Measurements from ENCODE around the gene MED13L. TPM values are rescaled to one million over a fixed set of nuclear protein-coding genes. Genes with fewer than 3 reads are reported as not detected.

The MED13L gene
- total RNA-seq (207 TPM in 2 replicates), polyA plus RNA-seq (20.3 and 24.4 TPM in 2 replicates), polyA minus RNA-seq (74.2 and 136 TPM in 2 replicates)
- total RNA-seq (2013): 119 TPM

DNA sequence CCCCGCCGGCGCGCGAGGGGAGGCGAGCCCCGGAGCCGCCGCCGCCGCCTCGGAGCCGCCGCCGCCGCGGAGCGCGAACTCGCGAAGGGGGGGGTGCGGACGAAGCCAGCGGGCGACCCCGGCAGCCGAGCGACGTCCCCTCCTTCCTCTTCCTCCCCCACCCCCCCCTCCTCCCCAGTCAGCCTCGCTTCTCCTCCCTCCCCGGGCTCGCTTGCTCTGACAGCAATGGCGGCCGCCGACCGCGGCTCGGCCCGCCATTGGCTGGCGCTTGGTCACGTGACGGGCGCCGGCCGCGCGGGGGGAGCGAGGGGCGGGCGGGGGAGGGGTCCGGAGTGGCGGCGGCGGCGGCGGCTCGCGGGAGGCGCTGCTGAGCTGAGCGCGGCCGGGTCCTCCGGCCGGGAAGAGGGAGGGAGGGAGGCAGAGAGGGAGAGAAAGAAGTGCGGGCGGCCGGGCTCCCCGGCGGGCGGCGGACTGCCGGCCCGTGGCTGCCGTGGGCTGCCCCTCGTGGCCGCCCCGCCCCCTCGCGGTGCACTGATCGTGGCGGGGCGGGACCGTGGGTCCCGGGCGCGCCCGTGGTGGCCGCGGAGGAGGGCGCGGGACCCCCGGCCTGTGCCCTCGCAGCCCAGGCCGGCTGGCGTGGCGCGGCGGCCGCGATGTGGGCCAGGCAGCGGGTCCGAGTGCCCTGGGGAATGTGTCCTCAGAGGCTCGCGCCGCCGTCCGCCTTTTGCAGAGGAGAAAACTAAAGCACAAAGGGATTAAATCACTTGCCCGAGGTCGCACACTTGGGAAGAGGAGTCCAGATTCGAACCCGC, at the start of gene MED13L:
TSS of gene MED13L (minus strand) at position 227 of the 812 bp plus-strand sequence. CDS start 562 bp downstream, outside the sequence.
- Histone ChIP-seq H3K9me3 (ENCODE audit: control extremely low read depth in 1 of 3, control insufficient read depth in 2 of 3, insufficient read depth in 1 of 3, low read length in 2 of 3) (no peaks in the 10 kb centered on the region), H3K4me3 (ENCODE audit: control extremely low read depth in 1 of 5, extremely low read depth in 1 of 5, insufficient read depth in 1 of 5, low read depth in 2 of 5, low read length in 4 of 5) (peak within 1 kb of the TSS; percentile 75 to 91 (median 84)), H3K36me3 (replicated peaks in 1 of 2; ENCODE audit: control extremely low read depth in 1 of 2, control insufficient read depth in 1 of 2, extremely low read depth in 1 of 2, insufficient read depth in 2 of 2, low read length in 1 of 2) (no peaks in the 10 kb centered on the region), H3K4me2 (replicated peaks; ENCODE audit: low read depth, low read length, poor library complexity, severe bottlenecking) (peak within 1 kb of the TSS; percentile 83), H4K20me1 (ENCODE audit: control insufficient read depth, insufficient read depth, low read length, poor library complexity, severe bottlenecking) (peaks cover 29% of the 10 kb centered on the region), H3K9ac (ENCODE audit: low read length) (peak within 1 kb of the TSS; percentile 86), H3K4me1 (ENCODE audit: control insufficient read depth in 2 of 2, insufficient read depth in 2 of 2, low read length in 2 of 2) (peaks cover 25 to 40% of the 10 kb centered on the region in 2 donors), H3K79me2 (ENCODE audit: control insufficient read depth, insufficient read depth, low read length) (peaks cover 42% of the 10 kb centered on the region), H3K27me3 (replicated peaks in 1 of 4; ENCODE audit: control extremely low read depth in 1 of 4, control insufficient read depth in 3 of 4, insufficient read depth in 4 of 4, low read length in 3 of 4) (no peaks in the 10 kb centered on the region), H2AFZ (ENCODE audit: insufficient read depth, low read depth, low read length, poor library complexity, severe bottlenecking) (peak within 1 kb of the TSS; percentile 66), H3K27ac (ENCODE audit: low read length in 2 of 2) (peak within 1 kb of the TSS; percentile 22 to 71)
- TF ChIP-seq, protein P1, sequence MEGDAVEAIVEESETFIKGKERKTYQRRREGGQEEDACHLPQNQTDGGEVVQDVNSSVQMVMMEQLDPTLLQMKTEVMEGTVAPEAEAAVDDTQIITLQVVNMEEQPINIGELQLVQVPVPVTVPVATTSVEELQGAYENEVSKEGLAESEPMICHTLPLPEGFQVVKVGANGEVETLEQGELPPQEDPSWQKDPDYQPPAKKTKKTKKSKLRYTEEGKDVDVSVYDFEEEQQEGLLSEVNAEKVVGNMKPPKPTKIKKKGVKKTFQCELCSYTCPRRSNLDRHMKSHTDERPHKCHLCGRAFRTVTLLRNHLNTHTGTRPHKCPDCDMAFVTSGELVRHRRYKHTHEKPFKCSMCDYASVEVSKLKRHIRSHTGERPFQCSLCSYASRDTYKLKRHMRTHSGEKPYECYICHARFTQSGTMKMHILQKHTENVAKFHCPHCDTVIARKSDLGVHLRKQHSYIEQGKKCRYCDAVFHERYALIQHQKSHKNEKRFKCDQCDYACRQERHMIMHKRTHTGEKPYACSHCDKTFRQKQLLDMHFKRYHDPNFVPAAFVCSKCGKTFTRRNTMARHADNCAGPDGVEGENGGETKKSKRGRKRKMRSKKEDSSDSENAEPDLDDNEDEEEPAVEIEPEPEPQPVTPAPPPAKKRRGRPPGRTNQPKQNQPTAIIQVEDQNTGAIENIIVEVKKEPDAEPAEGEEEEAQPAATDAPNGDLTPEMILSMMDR (IDR thresholded peaks at IDR 0.05): peak; percentile 26
- no peak for TF ChIP-seq EZH2 (IDR thresholded peaks at IDR 0.05; ENCODE audit: borderline replicate concordance, insufficient read depth, low read depth, low read length, poor library complexity, severe bottlenecking)
- CTCF ChIA-PET: interaction anchor here (0.8 to 2.1 kb wide), 10 partner anchors 50 to 410 kb away, joined by 3 to 18 read pairs (median 3); partner anchors contain the start of gene MAP1LC3B2
- H3K4me3 Mint-ChIP-seq: peak within 1 kb of the TSS; percentile 98
- ATAC-seq (ENCODE audit: low read depth) (peak; percentile 78), DNase-seq (peak; percentile 94)
- intact Hi-C loops (cut with micrococcal nuclease): loop anchor here (1.0 to 10.0 kb wide), 8 partner anchors 35 to 541 kb away; partner anchors contain the start of gene MAP1LC3B2
- H3K4me1 Mint-ChIP-seq: peaks cover 39% of the 10 kb centered on the region
- 2% methylated on average over 85 of the region's 111 CpGs for WGBS (ENCODE audit: insufficient coverage)
- POLR2A ChIA-PET: interaction anchor here (0.6 to 1.2 kb wide), 3 partner anchors 231 to 294 kb away, joined by 3 to 7 read pairs (median 4); partner anchors contain the start of gene MAP1LC3B2
- H3K27me3 Mint-ChIP-seq: no peaks in the 10 kb centered on the region
- no peaks in the 10 kb centered on the region for H3K9me3 Mint-ChIP-seq (ENCODE audit: insufficient read depth)
- peak within 1 kb of the TSS; percentile 93 for H3K27ac Mint-ChIP-seq

Data from B cell (primary cell).